Measurements from ENCODE around the gene GZF1.
"Not testable (repeated sequence)": the region's sequence is repeated elsewhere in the genome, so short reads cannot be mapped to it uniquely, and the experiment has no call there.

Gene GZF1

GRCh38 chr20:23347791-23348190 is 14.2 kb upstream of the GZF1 start:
- no peak for DNase-seq (ENCODE audit: low spot score)

GRCh38 chr20:23348510-23348909 is 13.5 kb upstream of the GZF1 start:
- ATAC-seq (ENCODE audit: low read depth); H3K27me3 ChIP-seq (ENCODE audit: insufficient read depth, poor library complexity, severe bottlenecking): not testable (repeated sequence)
- H3K4me1 ChIP-seq (ENCODE audit: insufficient read depth, poor library complexity, severe bottlenecking) = peaks cover 13% of the 10 kb centered on the region

More at GRCh38 chr20:23347791-23348190, 14.2 kb upstream of the GZF1 start:
- TF ChIP-seq CTCF (IDR thresholded peaks at IDR 0.05; ENCODE audit: poor library complexity, severe bottlenecking) = no peak
- ATAC-seq (ENCODE audit: low read depth) = no peak
- no peak overlapping the region for H3K4me3 ChIP-seq (ENCODE audit: severe bottlenecking)
- no peaks in the 10 kb centered on the region for H3K9me3 ChIP-seq (ENCODE audit: severe bottlenecking)
- H3K27ac ChIP-seq (ENCODE audit: poor library complexity, severe bottlenecking) = no peak overlapping the region
- H3K36me3 ChIP-seq (ENCODE audit: low read depth) = peaks cover 10% of the 10 kb centered on the region
- H3K4me1 ChIP-seq (ENCODE audit: insufficient read depth, poor library complexity, severe bottlenecking) = peaks cover 13% of the 10 kb centered on the region
- no peaks in the 10 kb centered on the region for H3K27me3 ChIP-seq (ENCODE audit: insufficient read depth, poor library complexity, severe bottlenecking)

GRCh38 chr20:23349338-23350195 is 12.4 kb upstream of the GZF1 start:
- peaks cover 18% of the 10 kb centered on the region for H3K36me3 ChIP-seq (ENCODE audit: low read depth)
- peak overlapping the region; percentile 91 for H3K27ac ChIP-seq (ENCODE audit: poor library complexity, severe bottlenecking)
- ATAC-seq (ENCODE audit: low read depth) (peak; percentile 55), DNase-seq (ENCODE audit: low spot score) (no peak)
- H3K27me3 ChIP-seq (ENCODE audit: insufficient read depth, poor library complexity, severe bottlenecking) = no peaks in the 10 kb centered on the region
- TF ChIP-seq CTCF (IDR thresholded peaks at IDR 0.05; ENCODE audit: poor library complexity, severe bottlenecking) = peak; percentile 77
- peaks cover 13% of the 10 kb centered on the region for H3K4me1 ChIP-seq (ENCODE audit: insufficient read depth, poor library complexity, severe bottlenecking)
- no peaks in the 10 kb centered on the region for H3K9me3 ChIP-seq (ENCODE audit: severe bottlenecking)
- H3K4me3 ChIP-seq (ENCODE audit: severe bottlenecking) = peak overlapping the region; percentile 87

More at GRCh38 chr20:23348510-23348909, 13.5 kb upstream of the GZF1 start:
- H3K9me3 ChIP-seq (ENCODE audit: severe bottlenecking); H3K4me3 ChIP-seq (ENCODE audit: severe bottlenecking); DNase-seq (ENCODE audit: low spot score): not testable (repeated sequence)
- H3K27ac ChIP-seq (ENCODE audit: poor library complexity, severe bottlenecking) = peak overlapping the region; percentile 91
- H3K36me3 ChIP-seq (ENCODE audit: low read depth) = peaks cover 14% of the 10 kb centered on the region

- peak within 1 kb of the TSS; percentile 91 for H3K27ac ChIP-seq (ENCODE audit: poor library complexity, severe bottlenecking)
- peak; percentile 97 for DNase-seq (ENCODE audit: low spot score)
- peaks cover 21% of the 10 kb centered on the region for H3K36me3 ChIP-seq (ENCODE audit: low read depth)
- TF ChIP-seq CTCF (IDR thresholded peaks at IDR 0.05; ENCODE audit: poor library complexity, severe bottlenecking) = peak; percentile 10
- peaks cover 13% of the 10 kb centered on the region for H3K4me1 ChIP-seq (ENCODE audit: insufficient read depth, poor library complexity, severe bottlenecking)
- no peaks in the 10 kb centered on the region for H3K27me3 ChIP-seq (ENCODE audit: insufficient read depth, poor library complexity, severe bottlenecking)
- no peaks in the 10 kb centered on the region for H3K9me3 ChIP-seq (ENCODE audit: severe bottlenecking)
- H3K4me3 ChIP-seq (ENCODE audit: severe bottlenecking) = peak within 1 kb of the TSS; percentile 87
- peak; percentile 91 for ATAC-seq (ENCODE audit: low read depth)
These were observed 11.6 kb upstream of the GZF1 start, which contains the start of gene NXT1 for GRCh38 chr20:23350196-23350903. TSS of gene NXT1 (plus strand) at chr20:23350791. CDS start at chr20:23354042, 3,251 bp downstream.

Data from RWPE2 (cell line).